Limb (tissue), 2 donors: ENCODE measurements around the gene SRR.
A peak's percentile ranks its signal among the peaks of the same experiment; 100 is the strongest.
"Not testable (repeated sequence)": the region's sequence is repeated elsewhere in the genome, so short reads cannot be mapped to it uniquely, and the experiment has no call there.

Experiments
- DNase-seq, 2 donors: peaks; one replicate each; pipeline ENCODE4 v3.0.0-alpha.2; 2016; ENCODE audit errors: extremely low spot score in 2 of 2

SRR gene

DNA sequence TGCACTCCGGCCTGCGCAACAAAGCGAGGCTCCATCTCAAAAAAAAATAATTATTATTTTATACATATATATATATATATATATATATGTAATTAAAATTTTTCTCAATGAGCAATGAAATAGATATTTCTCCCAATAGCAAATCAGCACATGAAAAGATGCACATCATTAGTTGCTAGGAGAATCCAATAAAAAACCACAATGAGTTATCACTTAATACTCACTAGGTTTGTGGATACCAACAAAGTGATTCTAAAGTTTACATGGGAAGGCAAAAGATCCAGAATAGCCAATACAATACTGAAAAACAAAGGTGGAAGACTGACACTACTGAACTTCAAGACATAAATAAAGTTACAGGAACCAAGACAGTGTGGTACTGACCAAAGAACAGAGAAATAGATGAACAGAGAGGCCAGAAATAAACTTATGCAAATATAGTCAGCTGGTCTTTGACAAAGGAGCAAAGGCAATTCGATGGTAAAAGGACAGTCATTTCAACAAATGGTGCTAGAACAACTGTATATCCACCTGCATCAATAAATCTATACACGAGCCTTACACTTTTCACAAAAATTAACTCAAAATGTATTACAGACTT, 13.8 kb upstream of the SRR start:
- no peak for DNase-seq

DNA sequence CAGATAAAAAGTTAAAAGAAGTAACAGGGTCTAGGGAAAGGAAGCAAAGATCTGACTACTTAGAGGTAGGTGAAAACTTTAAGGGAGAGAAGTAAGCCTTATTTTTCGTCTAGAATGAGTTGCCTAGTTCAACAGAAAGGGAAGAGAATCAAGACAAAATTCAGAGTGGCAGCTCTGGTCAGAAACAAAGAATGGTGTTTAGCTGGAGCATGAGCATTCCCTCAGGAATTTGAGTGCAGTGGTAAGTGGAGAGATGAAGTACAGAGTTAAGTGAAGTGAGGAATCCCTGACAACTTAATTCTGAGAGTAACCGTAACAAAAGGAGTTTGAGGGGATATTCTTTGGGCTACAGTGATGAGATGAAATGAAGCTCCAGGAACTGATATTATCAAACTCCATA, 11.7 kb upstream of the SRR start:
- DNase-seq = no peak

DNA sequence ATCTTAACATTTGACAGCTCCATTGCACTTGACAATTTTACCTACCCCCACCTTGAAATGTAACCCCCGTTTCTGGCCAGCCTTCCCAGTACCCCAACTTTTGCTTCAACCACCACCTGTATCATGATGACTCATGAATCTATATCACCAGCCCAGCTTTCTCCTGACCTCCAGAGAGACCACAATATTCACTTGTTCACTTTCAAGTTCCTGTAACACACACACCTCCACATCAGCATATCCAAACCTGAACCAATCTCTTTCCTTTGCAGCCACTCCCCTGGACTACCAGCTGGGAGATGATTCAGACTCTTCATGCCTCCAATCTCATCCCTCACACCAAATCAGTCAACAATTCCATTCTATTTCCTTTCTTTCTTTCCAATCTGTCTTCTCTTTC, 8.2 kb upstream of the SRR start:
- no peak for DNase-seq

DNA sequence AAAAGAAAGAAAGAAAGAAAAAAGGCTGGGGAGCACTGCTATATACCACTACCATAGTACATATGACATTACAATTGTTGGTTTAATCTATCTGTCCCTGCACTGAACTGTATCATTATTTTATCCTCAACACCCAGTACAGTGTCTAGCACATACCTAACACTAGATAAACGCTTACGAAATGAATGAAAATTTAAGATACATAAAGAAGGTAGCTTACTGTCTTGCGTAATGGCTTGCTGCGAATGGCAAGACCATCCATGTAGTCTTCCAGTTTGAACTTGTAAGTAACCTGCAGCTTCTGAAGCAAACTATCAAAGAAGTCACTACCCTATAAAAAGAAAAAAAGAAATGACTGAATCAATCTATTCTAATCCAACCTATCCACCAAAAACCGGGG, 6.7 kb upstream of the SRR start:
- no peak for DNase-seq

DNA sequence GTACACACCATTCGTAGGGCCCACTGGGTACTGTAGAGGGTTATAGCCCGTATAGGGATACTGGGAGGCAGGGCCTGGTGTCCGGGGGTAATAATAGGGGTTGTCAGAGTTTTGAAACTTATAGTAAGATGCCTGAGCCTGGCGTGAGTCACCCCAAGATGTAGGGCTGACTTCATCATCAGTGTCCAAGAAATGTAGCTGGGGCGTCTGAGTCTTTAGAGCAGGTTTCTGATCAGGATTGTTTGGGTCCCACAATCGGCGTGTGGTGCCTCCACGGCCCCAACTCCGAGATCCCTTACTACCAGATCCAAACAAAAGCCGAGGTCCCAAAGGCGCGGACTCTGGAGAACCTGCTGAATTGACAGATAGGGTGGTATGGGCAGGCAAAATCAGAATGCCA, 4.6 kb upstream of the SRR start:
- no peak for DNase-seq

DNA sequence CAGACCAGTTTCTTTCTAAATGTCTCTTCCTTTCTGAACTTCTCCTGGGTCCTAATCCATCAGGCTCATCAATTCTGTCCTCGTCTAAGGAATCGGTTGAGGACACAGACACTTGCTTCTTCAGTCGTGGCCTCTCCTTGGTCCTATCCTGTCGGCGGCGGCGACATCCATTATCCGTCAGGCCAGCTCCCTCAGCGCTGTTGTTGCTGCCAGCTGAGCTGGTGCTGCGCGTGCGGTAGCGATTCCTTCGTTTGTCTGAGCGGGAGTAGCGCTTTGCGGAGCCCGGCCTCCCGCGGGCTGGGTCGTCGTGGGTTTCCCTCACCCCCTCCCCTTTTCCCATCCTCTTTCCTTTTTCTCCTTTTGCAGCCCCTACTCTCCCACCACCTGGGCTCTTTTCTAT, 4.0 kb upstream of the SRR start:
- no peak for DNase-seq

DNA sequence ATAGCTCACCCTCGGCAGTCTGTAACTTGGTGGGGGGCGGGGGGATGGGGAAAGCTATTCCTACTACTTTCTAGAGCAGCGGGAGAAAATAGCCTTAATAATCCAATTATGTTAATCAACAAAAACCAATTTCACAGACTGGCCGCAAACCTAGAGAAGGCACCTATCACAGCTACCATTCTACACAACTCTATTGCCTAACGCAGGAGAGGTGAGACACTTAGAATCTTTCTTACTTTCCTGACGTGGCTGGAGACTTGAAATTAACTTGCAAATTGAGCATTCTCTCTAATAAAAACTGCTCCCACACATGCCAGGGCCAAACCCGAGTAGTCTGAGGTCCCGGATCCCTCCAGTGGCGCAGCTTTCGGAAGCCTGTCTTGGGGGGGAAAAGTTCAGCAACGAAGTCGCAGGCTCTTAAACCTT, 959 bp upstream of the SRR start:
- no peak for DNase-seq

DNA sequence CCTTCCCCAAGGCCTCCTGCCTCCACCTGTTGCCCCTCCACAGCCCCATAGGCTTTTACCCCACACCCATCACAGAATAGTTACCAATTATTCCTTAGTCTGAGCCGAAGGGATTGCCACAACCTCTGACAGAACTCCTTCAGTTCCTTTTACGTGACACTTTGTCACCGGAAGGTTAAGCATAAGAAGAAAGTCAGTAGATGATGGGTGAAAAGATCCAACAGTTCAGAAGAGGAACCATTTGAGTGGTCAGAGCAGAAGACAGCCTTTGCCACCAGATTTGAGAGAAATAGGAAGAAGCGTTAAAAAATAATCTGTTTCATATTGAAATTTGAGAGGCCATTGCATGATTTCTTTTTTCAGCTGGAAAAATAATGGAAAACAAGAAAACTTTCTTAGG, 1.2 kb downstream of the SRR start:
- DNase-seq = no peak

DNA sequence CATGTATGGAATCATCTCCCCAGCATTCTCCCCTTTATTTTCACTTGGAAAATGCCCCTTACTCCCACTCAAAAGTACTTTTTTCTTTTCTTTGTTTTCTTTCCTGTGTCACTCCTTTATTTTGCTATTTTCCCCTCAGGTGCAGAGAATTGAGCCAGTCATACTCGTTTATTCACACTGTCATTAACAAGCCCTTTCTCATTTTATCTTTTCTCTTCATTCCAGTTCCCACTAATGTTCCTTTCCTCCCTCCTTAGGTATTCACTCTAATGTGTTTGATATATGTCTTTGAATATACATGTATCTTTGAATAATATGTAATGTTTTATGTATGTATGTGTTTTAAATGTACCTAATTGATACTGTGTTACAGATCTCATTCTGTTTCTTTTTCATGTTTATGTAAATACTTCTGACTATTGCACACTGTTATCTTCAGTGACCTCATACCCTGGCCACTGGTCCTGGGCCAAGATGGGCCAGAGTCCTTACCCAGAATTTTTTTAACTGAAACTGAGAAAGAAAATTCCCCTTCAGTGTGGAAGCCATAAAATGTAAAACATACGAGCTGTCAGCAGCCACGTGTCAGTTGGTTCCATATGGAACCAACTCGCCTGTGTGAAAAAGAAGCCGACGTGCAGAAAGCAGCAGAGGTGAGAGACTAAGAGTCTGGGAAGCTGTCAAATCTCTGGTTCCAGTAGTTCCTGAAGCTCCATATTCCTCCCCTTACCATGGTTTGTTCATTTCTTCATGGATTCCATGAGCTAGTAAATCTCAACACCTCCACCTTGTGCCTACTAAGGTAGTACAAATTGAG, 5.8 kb downstream of the SRR start:
- no peak for DNase-seq

DNA sequence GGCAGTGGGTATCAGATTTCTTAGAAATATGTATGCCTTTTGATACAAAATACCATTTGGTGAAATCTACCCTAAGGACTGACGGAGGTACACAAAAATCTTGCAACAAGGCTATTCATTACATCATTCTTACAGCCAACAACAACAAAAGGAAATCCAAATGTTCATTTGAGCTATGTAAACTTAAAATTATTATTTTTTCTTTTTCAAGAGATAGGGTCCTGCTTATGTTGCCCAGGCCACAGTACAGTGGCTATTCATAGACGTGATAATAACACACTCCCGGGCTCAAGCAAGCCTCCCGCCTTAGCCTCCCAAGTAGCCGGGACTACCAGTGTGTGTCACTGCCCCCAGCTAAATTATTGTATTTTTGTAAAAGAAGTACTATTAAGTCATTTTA, 9.0 kb downstream of the SRR start:
- DNase-seq = no peak

DNA sequence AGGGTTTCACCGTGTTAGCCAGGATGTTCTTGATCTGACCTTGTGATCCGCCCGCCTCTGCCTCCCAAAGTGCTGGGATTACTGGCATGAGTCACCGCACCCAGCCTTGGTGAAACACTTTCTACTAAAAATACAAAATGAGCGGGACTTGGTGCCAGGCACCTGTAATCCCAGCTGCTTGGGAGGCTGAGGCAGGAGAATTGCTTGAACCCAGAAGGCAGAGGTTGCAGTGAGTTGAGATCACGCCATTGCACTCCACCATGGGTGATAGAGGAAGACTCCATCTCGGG, 13.1 kb downstream of the SRR start:
- DNase-seq = not testable (repeated sequence)

DNA sequence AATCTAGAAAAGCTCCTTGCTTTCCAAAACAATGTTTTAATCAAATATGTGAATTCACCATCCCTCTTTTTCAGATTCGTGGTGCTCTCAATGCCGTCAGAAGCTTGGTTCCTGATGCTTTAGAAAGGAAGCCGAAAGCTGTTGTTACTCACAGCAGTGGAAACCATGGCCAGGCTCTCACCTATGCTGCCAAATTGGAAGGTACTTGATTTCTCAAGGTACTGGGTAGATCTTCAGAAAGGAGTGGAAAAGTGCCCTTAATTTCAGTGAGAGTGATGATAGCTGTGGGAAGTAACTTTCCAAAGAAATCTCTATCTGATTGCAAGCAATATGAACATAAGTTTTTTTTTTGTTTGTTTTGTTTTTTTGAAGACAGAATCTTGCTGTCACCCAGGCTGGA, 14.0 kb downstream of the SRR start:
- no peak for DNase-seq

DNA sequence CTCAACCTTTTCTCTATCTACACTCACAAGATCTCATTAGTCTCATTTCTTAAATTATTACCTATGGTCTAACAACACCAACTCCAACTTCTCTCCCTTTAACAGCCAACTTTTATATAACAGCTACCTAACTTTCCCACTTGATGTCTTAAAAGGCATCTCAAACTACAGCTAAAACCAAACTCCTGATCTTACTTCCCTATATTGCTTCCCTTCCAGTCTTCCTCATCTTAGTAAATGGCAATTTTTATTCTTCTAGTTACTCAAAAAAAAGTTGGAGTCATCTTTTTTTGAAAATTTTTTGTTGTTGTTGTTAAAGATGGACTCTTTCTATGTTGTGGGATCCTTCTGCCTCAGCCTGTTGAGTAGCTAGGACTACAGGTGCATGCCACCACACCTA, 15.3 kb downstream of the SRR start:
- DNase-seq = no peak

DNA sequence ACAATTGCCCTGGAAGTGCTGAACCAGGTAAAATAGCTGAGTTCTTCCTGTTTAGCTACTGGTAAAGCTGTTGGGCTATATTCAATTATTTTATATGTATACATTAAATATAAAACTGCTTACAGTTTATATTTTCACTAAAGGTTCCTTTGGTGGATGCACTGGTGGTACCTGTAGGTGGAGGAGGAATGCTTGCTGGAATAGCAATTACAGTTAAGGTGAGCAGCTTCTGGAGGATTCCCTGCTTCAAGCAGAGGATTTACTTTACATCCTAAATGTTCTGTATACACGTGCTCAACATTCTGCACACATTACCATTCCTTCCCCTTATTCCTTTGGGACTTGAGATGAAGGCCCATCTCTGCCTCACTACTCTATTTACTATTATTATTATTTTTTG, 17.6 kb downstream of the SRR start:
- DNase-seq = no peak

DNA sequence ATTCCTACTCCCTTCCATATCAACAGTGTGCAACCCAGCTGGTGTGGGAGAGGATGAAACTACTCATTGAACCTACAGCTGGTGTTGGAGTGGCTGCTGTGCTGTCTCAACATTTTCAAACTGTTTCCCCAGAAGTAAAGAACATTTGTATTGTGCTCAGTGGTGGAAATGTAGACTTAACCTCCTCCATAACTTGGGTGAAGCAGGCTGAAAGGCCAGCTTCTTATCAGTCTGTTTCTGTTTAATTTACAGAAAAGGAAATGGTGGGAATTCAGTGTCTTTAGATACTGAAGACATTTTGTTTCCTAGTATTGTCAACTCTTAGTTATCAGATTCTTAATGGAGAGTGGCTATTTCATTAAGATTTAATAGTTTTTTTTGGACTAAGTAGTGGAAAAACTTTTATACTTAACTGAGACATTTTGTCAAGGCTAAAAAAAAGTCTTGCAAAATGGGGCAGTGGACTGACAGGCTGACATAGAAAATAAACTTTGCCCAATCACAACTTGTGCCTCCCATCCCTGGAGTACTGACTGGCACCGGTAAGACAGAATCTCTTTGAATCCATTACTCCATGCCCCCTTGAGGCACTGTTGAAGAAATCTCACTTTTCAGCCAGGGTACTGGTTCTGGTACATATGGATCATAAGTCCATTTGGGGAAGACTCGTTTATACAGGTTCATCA, 20.0 kb downstream of the SRR start:
- no peak for DNase-seq

DNA sequence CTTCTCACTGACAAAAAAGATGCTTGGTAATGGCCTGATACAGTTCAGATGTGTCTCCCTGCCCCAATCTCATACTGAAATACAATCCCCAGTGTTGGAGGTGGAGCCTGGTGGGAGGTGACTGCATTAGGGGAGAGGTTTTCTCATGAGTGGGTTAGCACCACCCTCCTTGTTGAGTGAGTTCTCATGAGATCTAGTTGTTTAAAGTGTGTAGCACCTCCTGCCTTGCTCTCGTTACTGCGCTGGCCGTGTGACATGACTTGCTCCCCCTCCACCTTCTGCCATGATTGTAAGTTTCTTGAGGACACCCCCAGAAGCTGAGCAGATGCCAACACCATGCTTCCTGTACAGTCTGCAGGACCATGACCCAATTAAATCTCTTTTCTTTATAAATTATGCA, 27.6 kb downstream of the SRR start:
- no peak for DNase-seq

DNA sequence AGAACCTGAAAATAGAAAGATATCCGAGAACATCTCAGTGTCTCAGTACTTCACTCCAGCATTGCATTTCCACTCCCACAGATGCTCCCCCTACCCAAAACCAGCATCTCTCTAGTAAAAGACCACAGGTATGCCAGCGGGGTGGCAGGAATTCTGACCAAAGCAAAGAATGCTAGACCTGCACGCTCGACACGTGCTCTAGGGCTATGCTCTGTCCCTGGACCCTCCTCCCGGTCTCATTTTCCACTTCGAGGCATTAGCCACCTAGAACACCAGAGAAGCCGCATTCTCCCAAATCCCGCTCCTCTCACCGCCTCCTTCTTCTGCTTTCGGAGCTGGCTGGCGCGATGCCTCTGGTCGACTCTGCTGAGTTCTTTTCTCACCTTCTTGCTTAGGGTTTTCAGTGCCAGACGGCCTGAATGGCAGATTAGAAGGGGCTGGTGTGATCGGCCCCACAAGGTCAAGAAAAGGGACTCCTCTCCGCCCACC, 32.0 kb downstream of the SRR start:
- DNase-seq = no peak

DNA sequence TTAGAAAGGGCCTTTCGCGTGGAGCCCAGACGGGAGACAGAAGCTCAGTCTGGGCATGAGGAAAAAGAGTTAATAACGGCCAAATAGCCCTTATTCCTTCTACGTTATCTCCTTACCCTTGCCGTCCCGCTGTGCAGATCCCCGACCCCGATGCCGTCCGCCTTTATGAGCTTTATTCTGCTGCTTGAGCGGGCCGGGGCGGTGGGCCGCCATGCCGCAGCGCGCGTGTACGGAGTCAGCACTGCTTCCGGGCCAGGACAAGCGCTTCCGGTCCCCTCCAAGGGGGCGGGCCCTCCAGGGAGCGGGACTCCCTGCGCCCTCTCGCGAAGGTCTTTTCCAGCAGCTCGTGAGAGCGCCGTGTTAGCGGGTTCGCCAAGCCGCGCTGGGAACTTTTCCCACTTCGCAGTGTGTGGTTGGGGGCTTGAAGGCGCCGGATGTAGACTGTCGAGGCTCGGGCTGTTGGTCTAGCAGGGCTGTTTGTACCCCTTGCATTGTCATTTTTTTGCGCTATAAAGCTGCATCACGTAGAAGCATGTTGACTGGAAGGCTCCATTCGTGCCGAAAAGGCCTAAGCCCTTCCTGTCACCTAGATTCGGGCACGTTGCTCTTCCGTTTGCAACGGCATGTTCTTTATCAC, 32.6 kb downstream of the SRR start, which contains the start of gene TSR1:
TSR1 (minus strand) TSS at position 243 of the 637 bp plus-strand sequence; CDS start at position 213, 30 bp downstream.
- peak; percentile 88 to 94 for DNase-seq

DNA sequence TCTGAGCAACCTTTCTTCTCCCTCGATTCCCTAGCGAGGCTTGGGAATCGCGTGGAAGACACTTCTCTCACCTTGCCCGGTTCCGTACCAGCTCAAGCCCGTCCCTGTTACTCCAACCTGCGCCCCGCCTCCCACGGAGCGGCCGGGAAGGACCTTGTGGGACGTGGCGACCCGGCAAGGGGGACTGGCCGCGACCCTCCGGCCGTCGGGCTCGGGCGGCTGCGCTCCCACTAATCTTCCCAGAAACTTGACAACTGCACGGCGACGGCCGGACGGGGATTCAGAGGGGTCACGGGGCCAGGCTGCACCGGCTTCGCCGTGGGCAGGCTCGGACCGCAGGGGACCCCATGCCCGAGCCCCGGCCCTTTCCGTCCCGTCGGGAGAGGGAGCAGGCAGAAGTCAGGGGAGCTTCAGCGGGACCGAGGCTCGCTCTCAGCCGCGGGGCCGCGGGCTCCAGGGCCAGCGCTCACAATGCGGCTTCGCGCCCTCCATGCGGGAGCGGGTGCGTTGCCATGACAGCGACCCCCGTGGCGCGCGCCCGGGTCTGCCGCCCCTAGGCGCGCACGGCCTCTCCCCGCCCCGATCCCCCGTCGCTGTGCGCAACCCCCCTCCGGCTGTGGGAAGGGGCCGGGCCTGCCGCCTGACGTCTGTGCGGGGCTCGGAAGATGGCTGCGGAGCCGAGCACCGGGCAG, 33.2 kb downstream of the SRR start, which contains the start of gene SGSM2:
SGSM2 (plus strand) TSS at position 650 of the 692 bp plus-strand sequence. CDS start 188 bp downstream, outside the sequence.
- DNase-seq = peak; percentile 65 to 88

DNA sequence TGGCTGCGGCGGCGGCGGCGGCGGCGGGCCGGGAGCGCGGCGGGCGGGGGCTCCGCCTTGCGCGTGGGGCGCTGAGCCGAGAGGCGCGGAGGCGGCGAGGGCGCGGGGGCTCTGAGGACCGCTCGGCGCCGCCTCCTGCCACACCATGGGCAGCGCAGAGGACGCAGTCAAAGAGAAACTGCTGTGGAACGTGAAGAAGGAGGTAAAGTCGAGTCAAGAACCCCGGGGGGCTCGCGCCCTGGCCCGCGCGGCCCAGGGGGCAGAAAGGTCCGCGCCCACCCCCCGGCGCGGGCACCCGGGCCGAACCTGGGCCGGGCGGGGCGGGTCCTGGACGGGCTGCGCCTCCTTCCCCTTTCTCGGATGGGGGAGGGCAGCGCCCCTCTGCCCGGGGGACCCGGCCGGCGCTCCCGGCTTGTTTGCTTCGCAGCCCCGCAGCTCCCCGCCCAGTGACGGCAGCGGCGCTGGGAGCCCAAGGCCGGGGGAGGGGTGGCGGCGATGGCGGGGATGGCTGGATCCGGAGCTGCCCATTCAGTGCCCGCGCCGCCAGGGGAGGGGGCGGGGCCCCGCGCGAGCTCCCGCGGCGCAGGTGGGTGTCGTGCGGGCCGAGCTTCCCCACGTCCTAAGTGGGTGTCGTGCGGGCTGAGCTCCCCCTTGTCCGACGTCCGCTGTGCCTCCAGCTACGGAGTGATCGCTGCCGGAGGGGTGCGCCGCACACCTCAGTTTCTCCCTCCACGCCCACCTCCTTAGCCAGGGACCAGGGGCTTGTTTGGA, 34.0 kb downstream of the SRR start:
- peak in 1 of 2 donors; percentile 77 for DNase-seq

DNA sequence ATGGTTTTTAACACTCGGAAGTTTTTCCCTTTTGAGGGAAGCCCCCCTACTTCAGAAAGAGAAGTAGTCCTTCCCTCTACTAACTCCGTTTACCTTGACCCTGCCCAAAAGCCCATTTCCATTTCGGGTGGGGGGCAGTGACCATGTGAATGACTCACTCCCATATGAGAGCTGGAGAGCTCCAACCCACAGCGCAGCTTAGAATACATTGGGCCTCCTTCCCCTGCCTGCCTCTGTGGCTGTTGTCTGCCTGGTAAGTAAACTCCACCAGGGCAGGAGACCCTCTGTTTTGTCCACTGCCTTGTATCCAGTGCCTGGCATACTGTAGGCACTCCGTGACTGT, 34.5 kb downstream of the SRR start:
- no peak for DNase-seq
